Spinal cord (tissue), 10 donors: ENCODE measurements around the gene ASPA. TPM values are rescaled to one million over a fixed set of nuclear protein-coding genes. Genes with fewer than 3 reads are reported as not detected.
A peak's percentile ranks its signal among the peaks of the same experiment; 100 is the strongest.

Experiments
- DNase-seq, 6 donors: peaks; one replicate each; pipeline versions ENCODE4 v3.0.0 to v3.0.0-alpha.2; 2013 to 2015; ENCODE audit warnings: low spot score in 6 of 6, low read depth in 4 of 6
- H3K27ac ChIP-seq: one replicate; pipeline ENCODE4 v1.5.1; 2013; ENCODE audit warnings: low read depth, low read length, control low read depth
- H3K27me3 ChIP-seq: one replicate; pipeline ENCODE4 v1.6.1; 2013; ENCODE audit warnings: low read length; ENCODE audit not compliant: control insufficient read depth, insufficient read depth
- H3K36me3 ChIP-seq: one replicate; pipeline ENCODE4 v1.6.1; 2013; ENCODE audit warnings: low read length; ENCODE audit not compliant: control insufficient read depth, insufficient read depth
- H3K4me1 ChIP-seq: one replicate; pipeline ENCODE4 v1.6.1; 2013; ENCODE audit warnings: low read length; ENCODE audit not compliant: control insufficient read depth, insufficient read depth
- H3K4me3 ChIP-seq: one replicate; pipeline ENCODE4 v1.5.1; 2013; ENCODE audit warnings: low read depth, low read length, control low read depth
- H3K9me3 ChIP-seq: one replicate; pipeline ENCODE4 v1.6.1; 2013; ENCODE audit warnings: low read length; ENCODE audit not compliant: control insufficient read depth, insufficient read depth
- WGBS: methylation state at CpG from one replicate; pipeline ENCODE4 v1.1.5; 2013; ENCODE audit warnings: missing lambda C conversion rate; ENCODE audit not compliant: insufficient coverage; 5-methylcytosine and 5-hydroxymethylcytosine counted together
- polyA plus RNA-seq, 2 donors: library from polyadenylated mRNA; unstranded; fragments of 120-200 nt; gene quantifications; one replicate each; pipeline ENCODE4 v1.2.1, GENCODE V29; 2013; ENCODE audit not compliant: insufficient read length in 2 of 2
- total RNA-seq, 2 donors: library from RNA; depleted of rRNA in 1 of 2; stranded (reverse); fragments of 120-200 nt in 1 of 2; fragments of >200 nt in 1 of 2; gene quantifications; one replicate each; pipeline versions ENCODE4 v1.2.3 to v1.2.4, GENCODE V29; 2013 to 2014
- donor health status: healthy.

The ASPA gene
- total and polyA plus RNA-seq, 4 donors = 1.9 to 27.2 (median 12.6) TPM

- Histone ChIP-seq H3K9me3 (no peaks in the 10 kb centered on the region), H3K4me1 (peaks cover 5% of the 10 kb centered on the region), H3K27ac (peak overlapping the region; percentile 78), H3K27me3 (no peaks in the 10 kb centered on the region), H3K36me3 (no peaks in the 10 kb centered on the region), H3K4me3 (no peak overlapping the region)
- no peak for DNase-seq
- WGBS = no CpG with 5 or more reads among the region's 1 CpG
These were observed 27.5 kb downstream of the ASPA start for GRCh38 chr17:3503285-3503684.

- no peaks in the 10 kb centered on the region for H3K9me3 ChIP-seq
- H3K4me3 ChIP-seq = no peak overlapping the region
- H3K27me3 ChIP-seq = no peaks in the 10 kb centered on the region
- WGBS = 95% methylated on average over 7 of the region's 7 CpGs
- peak in 1 of 6 donors; percentile 38 for DNase-seq
- H3K36me3 ChIP-seq = no peaks in the 10 kb centered on the region
- H3K27ac ChIP-seq = no peak overlapping the region
- H3K4me1 ChIP-seq = peaks cover 5% of the 10 kb centered on the region
These were observed 29.2 kb downstream of the ASPA start for GRCh38 chr17:3505008-3505407.

- peaks cover 5% of the 10 kb centered on the region for H3K4me1 ChIP-seq
- WGBS = 93% methylated on average over 2 of the region's 2 CpGs
- H3K27ac ChIP-seq = no peak overlapping the region
- H3K4me3 ChIP-seq = no peak overlapping the region
- H3K9me3 ChIP-seq = no peaks in the 10 kb centered on the region
- no peaks in the 10 kb centered on the region for H3K27me3 ChIP-seq
- no peak for DNase-seq
- H3K36me3 ChIP-seq = no peaks in the 10 kb centered on the region
These were observed 30.3 kb downstream of the ASPA start for GRCh38 chr17:3506054-3506453.

DNA sequence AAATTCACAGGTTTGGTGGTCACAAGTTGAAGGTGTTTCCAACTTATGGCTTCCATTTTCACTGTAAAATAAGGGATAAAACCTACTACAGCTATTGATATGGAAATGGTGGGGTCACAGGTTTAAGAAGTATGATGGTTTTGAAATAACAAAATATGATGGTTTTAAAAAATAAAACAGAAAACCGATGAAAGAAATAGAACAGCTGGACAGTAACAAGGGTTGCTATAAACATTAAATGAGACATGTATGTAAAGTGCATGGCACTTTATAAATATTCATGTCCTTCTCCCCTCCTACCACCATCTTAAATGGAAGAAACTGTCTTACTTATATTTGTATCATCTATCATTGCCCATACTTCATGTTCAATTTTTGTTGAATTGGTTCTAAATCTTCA is 31.3 kb downstream of the ASPA start:
- peaks cover 7% of the 10 kb centered on the region for H3K4me1 ChIP-seq
- DNase-seq = no peak
- H3K27me3 ChIP-seq = no peaks in the 10 kb centered on the region
- WGBS = no CpG with 5 or more reads among the region's 1 CpG
- no peak overlapping the region for H3K4me3 ChIP-seq
- no peak overlapping the region for H3K27ac ChIP-seq
- H3K9me3 ChIP-seq = no peaks in the 10 kb centered on the region
- H3K36me3 ChIP-seq = no peaks in the 10 kb centered on the region

DNA sequence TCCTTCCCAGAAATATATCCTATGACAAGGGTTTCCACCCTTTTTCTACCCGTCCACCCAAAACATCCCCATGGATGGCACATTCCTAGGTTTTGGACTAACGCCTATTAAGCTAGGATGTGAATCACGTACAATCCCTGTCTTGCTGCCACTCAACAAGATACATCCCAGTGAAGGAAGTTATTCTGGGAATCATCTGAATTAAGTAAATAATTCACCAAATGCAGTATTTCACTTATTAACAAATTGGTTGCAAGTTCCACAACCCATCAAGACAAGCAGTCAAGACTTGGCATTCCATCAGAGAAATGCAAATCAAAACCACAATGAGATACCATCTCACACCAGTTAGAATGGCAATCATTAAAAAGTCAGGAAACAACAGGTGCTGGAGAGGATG is 32.1 kb downstream of the ASPA start:
- no CpG with 5 or more reads among the region's 3 CpGs for WGBS
- DNase-seq = no peak
- Histone ChIP-seq H3K27me3 (no peaks in the 10 kb centered on the region), H3K4me1 (peaks cover 11% of the 10 kb centered on the region), H3K36me3 (no peaks in the 10 kb centered on the region), H3K4me3 (no peak overlapping the region), H3K27ac (no peak overlapping the region), H3K9me3 (no peaks in the 10 kb centered on the region)

DNA sequence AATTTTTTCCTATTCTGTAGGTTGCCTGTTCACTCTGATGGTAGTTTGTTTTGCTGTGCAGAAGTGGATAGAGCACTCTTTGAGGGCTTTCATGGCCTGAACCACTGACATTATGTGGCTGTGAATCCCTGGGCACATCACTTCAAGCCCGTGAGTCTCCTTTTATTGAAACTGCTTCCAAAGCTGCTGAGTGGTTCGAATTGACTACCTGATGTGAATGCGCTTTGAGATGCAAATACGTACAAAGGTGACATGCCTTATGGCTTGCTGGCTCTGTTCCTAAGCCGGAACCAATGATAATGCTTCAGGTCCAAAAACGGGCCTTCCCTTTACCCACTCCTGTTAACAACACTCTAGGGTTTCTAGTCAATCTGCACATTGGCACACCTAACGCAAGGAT is 34.3 kb downstream of the ASPA start:
- Histone ChIP-seq H3K27ac (no peak overlapping the region), H3K27me3 (no peaks in the 10 kb centered on the region)
- 93% methylated on average over 4 of the region's 7 CpGs for WGBS

GRCh38 chr17:3511852-3512504 is 36.2 kb downstream of the ASPA start:
- peaks cover 25% of the 10 kb centered on the region for H3K4me1 ChIP-seq
- peak overlapping the region; percentile 67 for H3K27ac ChIP-seq
- DNase-seq = no peak
- H3K9me3 ChIP-seq = no peaks in the 10 kb centered on the region
- no peaks in the 10 kb centered on the region for H3K27me3 ChIP-seq
- H3K4me3 ChIP-seq = no peak overlapping the region
- peaks cover 2% of the 10 kb centered on the region for H3K36me3 ChIP-seq
- 89% methylated on average over 3 of the region's 8 CpGs for WGBS

More for the DNA sequence above, 34.3 kb downstream of the ASPA start:
- no peaks in the 10 kb centered on the region for H3K9me3 ChIP-seq
- no peak overlapping the region for H3K4me3 ChIP-seq
- no peak for DNase-seq
- peaks cover 2% of the 10 kb centered on the region for H3K36me3 ChIP-seq
- H3K4me1 ChIP-seq = peaks cover 25% of the 10 kb centered on the region

GRCh38 chr17:3512505-3513171 is 36.8 kb downstream of the ASPA start:
- H3K4me1 ChIP-seq = peaks cover 25% of the 10 kb centered on the region
- no peaks in the 10 kb centered on the region for H3K27me3 ChIP-seq
- 36% methylated on average over 16 of the region's 20 CpGs for WGBS
- no peaks in the 10 kb centered on the region for H3K9me3 ChIP-seq
- H3K36me3 ChIP-seq = peaks cover 2% of the 10 kb centered on the region
- DNase-seq = peak in 2 of 6 donors; percentile 68 to 82
- peak overlapping the region; percentile 67 for H3K27ac ChIP-seq
- no peak overlapping the region for H3K4me3 ChIP-seq

- H3K4me3 ChIP-seq = no peak overlapping the region
- peak overlapping the region; percentile 67 for H3K27ac ChIP-seq
These were observed 37.7 kb downstream of the ASPA start for GRCh38 chr17:3513305-3514035.

More at GRCh38 chr17:3513305-3514035, 37.7 kb downstream of the ASPA start:
- Histone ChIP-seq H3K4me1 (peaks cover 25% of the 10 kb centered on the region), H3K36me3 (peaks cover 5% of the 10 kb centered on the region), H3K27me3 (no peaks in the 10 kb centered on the region), H3K9me3 (no peaks in the 10 kb centered on the region)
- DNase-seq = no peak
- 34% methylated on average over 8 of the region's 23 CpGs for WGBS
